ENCODE data around the gene KCNK5. TPM values are rescaled to one million over a fixed set of nuclear protein-coding genes. Genes with fewer than 3 reads are reported as not detected.

The KCNK5 gene
- total and polyA plus RNA-seq, 12 donors = 0.06 to 1.1 (median 0.25) TPM; not detected in 1

- no peak for ATAC-seq
- H3K27me3 ChIP-seq = peaks cover 0 to 29% (median 12%) of the 10 kb centered on the region in 7 donors
- H3K27ac ChIP-seq = no peak overlapping the region
- intact Hi-C loops (cut with DNase I) = no loop called here
- TF ChIP-seq, protein P1, sequence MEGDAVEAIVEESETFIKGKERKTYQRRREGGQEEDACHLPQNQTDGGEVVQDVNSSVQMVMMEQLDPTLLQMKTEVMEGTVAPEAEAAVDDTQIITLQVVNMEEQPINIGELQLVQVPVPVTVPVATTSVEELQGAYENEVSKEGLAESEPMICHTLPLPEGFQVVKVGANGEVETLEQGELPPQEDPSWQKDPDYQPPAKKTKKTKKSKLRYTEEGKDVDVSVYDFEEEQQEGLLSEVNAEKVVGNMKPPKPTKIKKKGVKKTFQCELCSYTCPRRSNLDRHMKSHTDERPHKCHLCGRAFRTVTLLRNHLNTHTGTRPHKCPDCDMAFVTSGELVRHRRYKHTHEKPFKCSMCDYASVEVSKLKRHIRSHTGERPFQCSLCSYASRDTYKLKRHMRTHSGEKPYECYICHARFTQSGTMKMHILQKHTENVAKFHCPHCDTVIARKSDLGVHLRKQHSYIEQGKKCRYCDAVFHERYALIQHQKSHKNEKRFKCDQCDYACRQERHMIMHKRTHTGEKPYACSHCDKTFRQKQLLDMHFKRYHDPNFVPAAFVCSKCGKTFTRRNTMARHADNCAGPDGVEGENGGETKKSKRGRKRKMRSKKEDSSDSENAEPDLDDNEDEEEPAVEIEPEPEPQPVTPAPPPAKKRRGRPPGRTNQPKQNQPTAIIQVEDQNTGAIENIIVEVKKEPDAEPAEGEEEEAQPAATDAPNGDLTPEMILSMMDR (IDR thresholded peaks at IDR 0.05) = no peak
- H3K4me3 ChIP-seq = no peak overlapping the region
- H3K4me1 ChIP-seq = peaks cover 0 to 10% (median 0%) of the 10 kb centered on the region in 9 donors
- no peaks in the 10 kb centered on the region for H3K9me3 ChIP-seq
- no peak for DNase-seq
- H3K36me3 ChIP-seq = no peaks in the 10 kb centered on the region
- 66 to 74% methylated on average over 8 of the region's 8 CpGs for WGBS, 2 donors
These were observed 15.0 kb downstream of the KCNK5 start for GRCh38 chr6:39214120-39214813.

GRCh38 chr6:39213195-39213920 lies 15.9 kb downstream of the KCNK5 start:
- WGBS, 2 donors = 85 to 88% methylated on average over 8 of the region's 8 CpGs
- DNase-seq = no peak
- intact Hi-C loops (cut with DNase I) = no loop called here

GRCh38 chr6:39211183-39211582 lies 18.1 kb downstream of the KCNK5 start:
- DNase-seq (no peak), ATAC-seq (no peak)
- H3K4me1 ChIP-seq = peaks cover 0 to 14% (median 0%) of the 10 kb centered on the region in 9 donors
- H3K9me3 ChIP-seq = no peaks in the 10 kb centered on the region
- peaks cover 0 to 36% (median 12%) of the 10 kb centered on the region in 7 donors for H3K27me3 ChIP-seq
- no peak overlapping the region for H3K4me3 ChIP-seq
- H3K36me3 ChIP-seq = no peaks in the 10 kb centered on the region
- TF ChIP-seq, protein P1 (IDR thresholded peaks at IDR 0.05) = no peak
- no peak overlapping the region for H3K27ac ChIP-seq
- WGBS, 2 donors = 83 to 86% methylated on average over 10 of the region's 10 CpGs
- intact Hi-C loops (cut with DNase I) = no loop called here

More at GRCh38 chr6:39213195-39213920, 15.9 kb downstream of the KCNK5 start:
- H3K4me3 ChIP-seq = no peak overlapping the region
- H3K4me1 ChIP-seq = peaks cover 0 to 14% (median 0%) of the 10 kb centered on the region in 9 donors
- peaks cover 0 to 29% (median 12%) of the 10 kb centered on the region in 7 donors for H3K27me3 ChIP-seq
- H3K27ac ChIP-seq = no peak overlapping the region
- TF ChIP-seq, protein P1 (IDR thresholded peaks at IDR 0.05) = no peak
- H3K9me3 ChIP-seq = no peaks in the 10 kb centered on the region
- ATAC-seq = no peak
- H3K36me3 ChIP-seq = no peaks in the 10 kb centered on the region

- H3K36me3 ChIP-seq = no peaks in the 10 kb centered on the region
- 79 to 86% methylated on average over 5 of the region's 5 CpGs for WGBS, 2 donors
- ATAC-seq = no peak
- H3K4me1 ChIP-seq = peaks cover 0 to 14% (median 0%) of the 10 kb centered on the region in 9 donors
- TF ChIP-seq, protein P1 (IDR thresholded peaks at IDR 0.05) = no peak
- H3K4me3 ChIP-seq = no peak overlapping the region
- DNase-seq = no peak
- H3K27me3 ChIP-seq = peaks cover 0 to 36% (median 12%) of the 10 kb centered on the region in 7 donors
- H3K27ac ChIP-seq = no peak overlapping the region
- no peaks in the 10 kb centered on the region for H3K9me3 ChIP-seq
- intact Hi-C loops (cut with DNase I) = no loop called here
These were observed 18.8 kb downstream of the KCNK5 start for GRCh38 chr6:39210450-39210849.

Measured in heart right ventricle (tissue), 16 donors.